Esophagus squamous epithelium (tissue), 4 donors: ENCODE data around the gene ABCC12.

Experiments
- CTCF ChIP-seq, 6 experiments: fragments of 450-650 bp in 4 of 6; fragments of 200-600 bp in 2 of 6; sonication (generic) in 2 of 6; IDR thresholded peaks; one replicate each; pipeline ENCODE4 v1.5.1; 2016 to 2019; ENCODE audit warnings: antibody characterized with exemption in 6 of 6, mild to moderate bottlenecking in 4 of 6, moderate library complexity in 4 of 6
- POLR2A ChIP-seq, 4 donors: fragments of 450-650 bp; IDR thresholded peaks; one replicate each; pipeline ENCODE4 v1.6.1; 2017; ENCODE audit warnings: antibody characterized with exemption in 4 of 4, mild to moderate bottlenecking in 4 of 4, moderate library complexity in 3 of 4

GRCh38 chr16:48172682-48173081, 16.9 kb upstream of the ABCC12 start:
- TF ChIP-seq CTCF (IDR thresholded peaks at IDR 0.05) (no peak), POLR2A (IDR thresholded peaks at IDR 0.05) (no peak)
